Caco-2 (cell line): Measurements from ENCODE around the gene RBFOX1. TPM values are rescaled to one million over a fixed set of nuclear protein-coding genes. Genes with fewer than 3 reads are reported as not detected.

Source experiments
- BruUV-seq: library from RNA; stranded (reverse); fragments of 400-500 nt; replicated peaks from 2 replicates; lab custom pipeline; 2021; lab: Mats Ljungman, UMichigan
- CTCF ChIA-PET: fragments of 300-600 bp; sonication (Branson Sonifier 250); formaldehyde crosslinking; loops from one replicate; lab custom pipeline; 2022; ENCODE audit warnings: antibody characterized with exemption; lab: Charles Lee
- POLR2A ChIA-PET: fragments of 300-600 bp; sonication (Branson Sonifier 250); formaldehyde crosslinking; loops from one replicate; lab custom pipeline; 2022; ENCODE audit warnings: antibody characterized with exemption; lab: Charles Lee
- DNase-seq, 2 experiments: peaks; one replicate each; pipeline versions ENCODE4 v3.0.0 to v3.0.0-alpha.2; 2020 to 2022
- H3K27me3 ChIP-seq: replicated peaks from 2 replicates; pipeline ENCODE4 v1.6.0; 2011; ENCODE audit warnings: low read length; ENCODE audit not compliant: control insufficient read depth, insufficient read depth
- H3K36me3 ChIP-seq: 2 replicates; pipeline ENCODE4 v1.5.1; 2011; ENCODE audit warnings: low read length; ENCODE audit not compliant: control insufficient read depth, insufficient read depth
- H3K4me1 ChIP-seq: fragments of 250-450 bp; sonication (Bioruptor Pico); 2 replicates; pipeline ENCODE4 v1.5.1; 2020; ENCODE audit warnings: mild to moderate bottlenecking
- H3K4me3 ChIP-seq: 2 replicates; pipeline ENCODE4 v1.5.1; 2011; ENCODE audit warnings: low read depth, mild to moderate bottlenecking, control low read depth, low read length
- H3K9me3 ChIP-seq: fragments of 250-450 bp; sonication (Bioruptor Pico); 2 replicates; pipeline ENCODE4 v1.5.1; 2020; ENCODE audit warnings: mild to moderate bottlenecking, moderate library complexity
- H3K27ac Mint-ChIP-seq: one replicate; pipeline ENCODE4 v1.8.0; 2022; ENCODE audit warnings: mixed read lengths; ENCODE audit not compliant: unreplicated experiment
- H3K27me3 Mint-ChIP-seq: one replicate; pipeline ENCODE4 v1.8.0; 2022; ENCODE audit warnings: mixed read lengths; ENCODE audit not compliant: insufficient read depth, unreplicated experiment
- H3K36me3 Mint-ChIP-seq: one replicate; pipeline ENCODE4 v1.8.0; 2022; ENCODE audit warnings: mild to moderate bottlenecking, mixed read lengths; ENCODE audit not compliant: insufficient read depth, unreplicated experiment
- H3K4me1 Mint-ChIP-seq: one replicate; pipeline ENCODE4 v1.8.0; 2022; ENCODE audit warnings: low read depth, mixed read lengths; ENCODE audit not compliant: unreplicated experiment
- H3K4me3 Mint-ChIP-seq: one replicate; pipeline ENCODE4 v1.8.0; 2022; ENCODE audit warnings: mild to moderate bottlenecking, moderate library complexity, mixed read lengths; ENCODE audit not compliant: unreplicated experiment
- H3K9me3 Mint-ChIP-seq: one replicate; pipeline ENCODE4 v1.8.0; 2022; ENCODE audit warnings: mixed read lengths; ENCODE audit not compliant: unreplicated experiment
- CTCF ChIP-seq, 2 experiments: fragments of 200-600 bp in 1 of 2; IDR thresholded peaks; 1 replicate in 1 of 2; 2 replicates in 1 of 2; pipeline versions ENCODE4 v1.5.1 to v1.8.0; 2011 to 2022; ENCODE audit warnings: antibody characterized with exemption in 1 of 2, control low read depth in 1 of 2, inconsistent platforms in 1 of 2, low read depth in 1 of 2, low read length in 1 of 2, mild to moderate bottlenecking in 1 of 2, moderate library complexity in 1 of 2; ENCODE audit not compliant: insufficient read depth in 1 of 2, severe bottlenecking in 1 of 2, unreplicated experiment in 1 of 2
- intact Hi-C: fragments of 100-400 bp; cut with micrococcal nuclease; formaldehyde crosslinking; loops from one replicate; pipeline ENCODE4 v1.10.0; 2022; ENCODE audit not compliant: unreplicated experiment
- total RNA-seq: library from RNA; stranded (reverse); gene quantifications from 2 replicates; pipeline ENCODE4 v1.2.3, GENCODE V29; 2022

RBFOX1 gene
- total RNA-seq, 1 experiment from 2014 or later, result 0.91 TPM

DNA sequence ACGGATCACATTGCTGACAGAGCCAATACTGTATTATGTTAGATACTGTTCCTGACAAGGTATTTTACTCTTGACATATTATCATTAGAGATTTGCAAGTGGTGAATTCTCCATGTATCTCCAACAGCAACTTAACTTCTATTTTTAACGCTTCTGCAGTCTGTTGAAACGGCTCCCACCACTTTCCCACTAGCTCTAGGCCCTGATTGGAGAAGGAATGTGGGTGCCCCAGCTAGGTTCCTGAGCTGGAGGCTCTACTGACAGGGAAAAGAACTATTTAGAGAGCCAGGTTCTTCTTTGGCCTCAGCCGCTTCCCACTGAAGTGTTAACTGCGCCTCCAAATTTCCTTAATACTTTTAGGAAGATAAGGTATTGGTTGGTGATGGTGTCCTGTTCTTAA is 191.8 kb downstream of the RBFOX1 start:
- Mint-ChIP-seq H3K4me1 (no peaks in the 10 kb centered on the region), H3K27ac (no peak overlapping the region), H3K4me3 (no peak overlapping the region), H3K36me3 (no peaks in the 10 kb centered on the region), H3K27me3 (peaks cover 8% of the 10 kb centered on the region), H3K9me3 (no peaks in the 10 kb centered on the region)
- Histone ChIP-seq H3K9me3 (no peaks in the 10 kb centered on the region), H3K4me1 (no peaks in the 10 kb centered on the region), H3K36me3 (no peaks in the 10 kb centered on the region), H3K4me3 (no peak overlapping the region), H3K27me3 (no peaks in the 10 kb centered on the region)
- no TSS peak for BruUV-seq
- ChIA-PET CTCF (no interaction called here), POLR2A (no interaction called here)
- intact Hi-C loops, result no loop called here
- TF ChIP-seq CTCF (IDR thresholded peaks at IDR 0.05; ENCODE audit: insufficient read depth in 1 of 2, low read depth in 1 of 2, low read length in 1 of 2, severe bottlenecking in 1 of 2, unreplicated experiment in 1 of 2), result no peak
- no peak for DNase-seq

- Histone ChIP-seq H3K27me3 (no peaks in the 10 kb centered on the region), H3K4me3 (no peak overlapping the region)
- POLR2A ChIA-PET, result interaction anchor here (0.6 kb wide), 1 partner anchor 248 kb away, joined by 5 read pairs; no protein-coding TSS in a partner anchor
Observed at GRCh38 chr16:7526736-7527135, 194.1 kb downstream of the RBFOX1 start.

GRCh38 chr16:7532534-7532933 is 199.9 kb downstream of the RBFOX1 start:
- H3K27me3 Mint-ChIP-seq, result peaks cover 2% of the 10 kb centered on the region
- no peaks in the 10 kb centered on the region for H3K36me3 Mint-ChIP-seq
- no peaks in the 10 kb centered on the region for H3K9me3 Mint-ChIP-seq
- H3K4me1 Mint-ChIP-seq, result no peaks in the 10 kb centered on the region
- no peak for DNase-seq
- H3K27me3 ChIP-seq, result no peaks in the 10 kb centered on the region
- H3K36me3 ChIP-seq, result no peaks in the 10 kb centered on the region
- CTCF ChIA-PET, result no interaction called here
- no peak overlapping the region for H3K4me3 Mint-ChIP-seq
- intact Hi-C loops, result no loop called here
- no peak for TF ChIP-seq CTCF (IDR thresholded peaks at IDR 0.05; ENCODE audit: insufficient read depth in 1 of 2, low read depth in 1 of 2, low read length in 1 of 2, severe bottlenecking in 1 of 2, unreplicated experiment in 1 of 2)
- no peaks in the 10 kb centered on the region for H3K4me1 ChIP-seq
- no peak overlapping the region for H3K4me3 ChIP-seq
- no peak overlapping the region for H3K27ac Mint-ChIP-seq
- no TSS peak for BruUV-seq
- no peaks in the 10 kb centered on the region for H3K9me3 ChIP-seq
- POLR2A ChIA-PET, result no interaction called here

More at GRCh38 chr16:7526736-7527135, 194.1 kb downstream of the RBFOX1 start:
- Mint-ChIP-seq H3K36me3 (no peaks in the 10 kb centered on the region), H3K27ac (no peak overlapping the region), H3K27me3 (peaks cover 2% of the 10 kb centered on the region), H3K4me3 (no peak overlapping the region), H3K9me3 (no peaks in the 10 kb centered on the region), H3K4me1 (no peaks in the 10 kb centered on the region)
- Histone ChIP-seq H3K4me1 (no peaks in the 10 kb centered on the region), H3K36me3 (no peaks in the 10 kb centered on the region), H3K9me3 (no peaks in the 10 kb centered on the region)
- CTCF ChIA-PET, result no interaction called here
- intact Hi-C loops, result no loop called here
- no peak for DNase-seq
- TF ChIP-seq CTCF (IDR thresholded peaks at IDR 0.05; ENCODE audit: insufficient read depth in 1 of 2, low read depth in 1 of 2, low read length in 1 of 2, severe bottlenecking in 1 of 2, unreplicated experiment in 1 of 2), result no peak
- BruUV-seq, result no TSS peak
